H1 (cell line): ENCODE results near the gene ZNF610. TPM values are rescaled to one million over a fixed set of nuclear protein-coding genes. Genes with fewer than 3 reads are reported as not detected.

Experiments used
- ASH2L ChIP-seq: fragments of 200-600, 300-600 bp; sonication (generic); IDR thresholded peaks from one replicate; pipeline ENCODE4 v1.7.1; 2017; ENCODE audit warnings: low read length
- BACH1 ChIP-seq: IDR thresholded peaks from 2 replicates; pipeline ENCODE4 v1.6.1; 2012; ENCODE audit warnings: low read length, improper control_type of control experiment
- BRCA1 ChIP-seq: IDR thresholded peaks from 2 replicates; pipeline ENCODE4 v1.6.1; 2012; ENCODE audit warnings: low read depth, low read length, improper control_type of control experiment
- CBX5 ChIP-seq: fragments of 300-800, 300-1000 bp; sonication (generic); IDR thresholded peaks from 2 replicates; pipeline ENCODE4 v1.7.1; 2016; ENCODE audit warnings: antibody characterized with exemption, low read length, low read depth
- CHD1 ChIP-seq: IDR thresholded peaks from 2 replicates; pipeline ENCODE4 v1.6.1; 2012; ENCODE audit warnings: low read depth, low read length, improper control_type of control experiment
- EGR1 ChIP-seq: IDR thresholded peaks from 2 replicates; pipeline ENCODE4 v1.6.1; 2011; ENCODE audit warnings: low read depth, low read length, borderline replicate concordance
- KDM4A ChIP-seq: IDR thresholded peaks from one replicate; pipeline ENCODE4 v1.7.1; 2012; ENCODE audit warnings: low read depth, mild to moderate bottlenecking, moderate library complexity, low read length, inconsistent platforms; ENCODE audit not compliant: severe bottlenecking
- SIN3A ChIP-seq, 2 experiments: IDR thresholded peaks in 1 of 2; conservative IDR thresholded peaks in 1 of 2; 2 replicates each; pipeline ENCODE4 v1.6.1; 2011 to 2012; ENCODE audit warnings: low read length in 2 of 2, improper control_type of control experiment in 1 of 2, low read depth in 1 of 2, mild to moderate bottlenecking in 1 of 2
- SP1 ChIP-seq: IDR thresholded peaks from 2 replicates; pipeline ENCODE4 v1.6.1; 2011; ENCODE audit warnings: low read depth, low read length
- SP2 ChIP-seq: IDR thresholded peaks from 2 replicates; pipeline ENCODE4 v1.6.1; 2012; ENCODE audit warnings: mild to moderate bottlenecking, low read length, inconsistent platforms
- TAF7 ChIP-seq: optimal IDR thresholded peaks from 2 replicates; pipeline ENCODE3; 2011; ENCODE audit warnings: low read depth, mild to moderate bottlenecking, inconsistent platforms, low read length, moderate library complexity, borderline replicate concordance
- TBP ChIP-seq: IDR thresholded peaks from 2 replicates; pipeline ENCODE4 v1.6.1; 2011; ENCODE audit warnings: low read depth, low read length, improper control_type of control experiment
- YY1 ChIP-seq: IDR thresholded peaks from 2 replicates; pipeline ENCODE4 v1.6.1; 2011; ENCODE audit warnings: low read depth, mild to moderate bottlenecking, low read length
- polyA plus RNA-seq, 7 experiments: library from polyadenylated mRNA; depleted of rRNA in 3 of 7; stranded (reverse) in 5 of 7; unstranded in 2 of 7; fragments of >200 nt in 5 of 7; fragments of 200-250 nt in 2 of 7; gene quantifications; 1 replicate in 5 of 7; 2 replicates in 1 of 7; 4 replicates in 1 of 7; pipeline versions ENCODE4 v1.2.1 to v1.2.3, GENCODE V29; 2011 to 2013; ENCODE audit warnings: missing spikeins in 2 of 7, mixed read lengths in 2 of 7
- total RNA-seq: library from RNA; stranded (reverse); fragmentation: NEBNext Ultra II Directional; extraction: Animal tissue kit (Norgen Biotek cat#: 25700); gene quantifications from 2 replicates; pipeline ENCODE4 v1.2.1, GENCODE V29; 2021

ZNF610 gene
- total and polyA plus RNA-seq, 2 of the 8 experiments (the other 6 are each of a cell fraction or from before 2014, with no cell fraction given): 2.4 to 5.4 TPM

GRCh38 chr19:52296773-52297600, 39.1 kb upstream of the ZNF610 start, which contains the start of gene ZNF480 (continued):
- TF ChIP-seq EGR1: peak; percentile 58; the same call in 1 of the 2 replicates
- no peak for TF ChIP-seq CHD1
- TF ChIP-seq TBP: 0 out of 2 replicates have a peak, but pooled peaks have one; percentile 7
- TF ChIP-seq SP1: 0 out of 2 replicates have a peak, but pooled peaks have one; percentile 41
- TF ChIP-seq BRCA1: no peak
- TF ChIP-seq BACH1: peak; percentile 23; the same call in 1 of the 2 replicates
- no peak for TF ChIP-seq SP2
- TF ChIP-seq YY1: no peak
- TF ChIP-seq SIN3A (conservative IDR thresholded peaks at IDR 0.05 in 1 of 2, IDR thresholded peaks at IDR 0.05 in 1 of 2; ENCODE audit: low read depth in 1 of 2, low read length in 2 of 2): peak; percentile 34 to 78; a peak in 2 of 4 replicates
- no peak for TF ChIP-seq TAF7
- no peak for TF ChIP-seq ASH2L
- TF ChIP-seq CBX5: no peak
- peak; percentile 96 for TF ChIP-seq KDM4A
